NOMO-1 (cell line): ENCODE measurements around the gene ADAMTS2.

Experiments used
- DNase-seq, 2 experiments: peaks; one replicate each; lab custom pipeline; 2025; ENCODE audit not compliant: unreplicated experiment in 2 of 2; lab: John Stamatoyannopoulos, UW

Gene ADAMTS2

GRCh38 chr5:179152144-179152895, 192.9 kb downstream of the ADAMTS2 start:
- no peak for DNase-seq

GRCh38 chr5:179151286-179152118, 193.8 kb downstream of the ADAMTS2 start:
- DNase-seq: no peak

DNA sequence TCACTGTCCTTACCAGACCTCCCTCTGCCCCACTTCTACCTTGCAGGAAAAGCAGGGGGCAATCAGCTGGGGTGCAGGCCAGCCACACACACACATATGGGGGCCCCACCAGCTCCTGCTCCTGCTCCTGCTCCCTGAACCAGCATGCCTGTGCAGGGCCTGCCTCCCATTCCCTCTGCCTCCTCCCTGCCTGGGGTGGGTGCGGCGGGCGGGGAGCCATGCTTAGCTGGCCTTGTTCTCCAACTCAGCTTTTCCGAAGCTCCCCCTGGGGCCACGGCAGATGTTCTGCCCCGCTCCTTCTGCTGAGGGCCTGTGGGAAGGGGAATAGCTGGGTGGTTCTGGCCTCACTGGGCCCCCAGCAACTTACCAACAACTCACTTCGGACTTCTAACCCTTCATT, 195.2 kb downstream of the ADAMTS2 start:
- no peak for DNase-seq

GRCh38 chr5:179149278-179149677, 196.0 kb downstream of the ADAMTS2 start:
- no peak for DNase-seq

- no peak for DNase-seq
These were observed 196.5 kb downstream of the ADAMTS2 start for GRCh38 chr5:179148703-179149170.

- DNase-seq: no peak
These were observed 197.1 kb downstream of the ADAMTS2 start for GRCh38 chr5:179147991-179148702.

- no peak for DNase-seq
These were observed 199.0 kb downstream of the ADAMTS2 start for GRCh38 chr5:179146277-179146676.

DNA sequence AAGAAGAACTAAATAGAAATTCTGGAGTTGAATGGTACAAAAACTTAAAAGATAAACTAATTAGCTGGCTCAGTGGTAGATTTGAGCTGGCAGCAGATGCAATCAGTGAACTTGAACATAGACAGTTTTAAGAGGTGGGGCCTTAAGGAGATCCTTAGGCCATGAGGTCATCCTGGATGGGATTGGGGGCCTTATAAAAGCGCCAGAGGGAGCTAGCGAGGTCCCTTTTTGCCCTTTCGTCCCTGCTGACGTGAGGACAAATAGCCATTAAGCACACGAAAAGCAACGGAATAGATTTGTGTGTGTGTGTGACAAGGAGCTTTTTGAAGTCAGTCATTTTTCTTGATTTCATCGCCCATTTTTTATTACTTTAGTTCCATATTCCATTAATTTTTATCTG, 201.8 kb downstream of the ADAMTS2 start:
- DNase-seq: no peak

DNA sequence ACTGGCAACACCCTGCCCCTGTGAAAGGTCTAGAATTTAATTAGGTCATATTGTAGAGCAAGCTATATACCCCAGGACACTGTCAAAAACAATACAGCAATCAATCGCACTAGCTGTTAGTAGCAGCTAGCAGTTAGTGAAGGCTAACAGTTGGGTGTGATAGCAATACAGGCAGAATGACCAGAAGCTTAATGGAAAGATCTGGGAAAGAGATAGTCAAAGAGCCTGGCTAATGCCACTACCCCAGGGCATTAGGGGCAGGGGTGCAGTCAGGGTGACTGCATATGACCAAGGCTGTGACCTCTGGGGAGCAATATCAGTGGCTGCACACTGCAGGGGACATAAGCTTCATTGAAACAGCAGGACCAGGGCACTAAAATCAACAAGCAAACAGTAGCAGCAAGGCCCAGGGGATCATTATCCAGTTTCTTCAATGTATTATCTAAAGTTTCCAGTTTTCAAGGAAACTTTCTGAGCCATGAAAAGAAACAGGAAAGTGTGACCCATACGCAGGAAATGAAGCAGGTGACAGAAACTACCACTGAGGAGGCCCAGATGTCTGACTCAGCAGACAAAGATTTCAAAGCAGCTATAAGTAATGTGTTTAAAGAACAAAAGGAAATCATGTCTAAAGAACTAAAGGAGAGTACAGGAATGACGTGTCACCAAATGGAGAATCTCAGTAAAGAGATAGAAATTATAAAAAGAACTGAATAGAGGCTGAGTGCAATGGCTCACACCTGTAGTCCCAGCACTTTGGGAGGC, 202.6 kb downstream of the ADAMTS2 start:
- no peak for DNase-seq

GRCh38 chr5:179141867-179142266, 203.4 kb downstream of the ADAMTS2 start:
- no peak for DNase-seq

DNA sequence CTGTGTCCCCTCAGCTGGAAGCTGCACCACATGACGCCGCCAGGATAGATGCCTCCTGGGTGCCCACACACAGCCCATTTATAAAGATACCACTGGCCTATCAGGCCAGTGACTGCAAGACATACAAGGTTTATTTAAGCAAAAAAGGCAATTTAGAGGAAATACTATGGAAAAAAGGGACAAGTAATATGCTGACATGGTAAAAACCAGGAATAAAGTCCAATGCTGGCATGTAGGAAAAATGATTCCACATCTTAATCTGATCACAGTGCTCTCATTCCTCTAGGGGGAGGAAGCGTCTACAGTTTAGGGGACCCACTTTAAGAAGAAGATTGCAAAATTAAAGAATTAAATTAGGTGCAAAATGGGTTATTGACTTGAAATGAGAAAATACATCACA, 205.0 kb downstream of the ADAMTS2 start:
- DNase-seq: no peak

DNA sequence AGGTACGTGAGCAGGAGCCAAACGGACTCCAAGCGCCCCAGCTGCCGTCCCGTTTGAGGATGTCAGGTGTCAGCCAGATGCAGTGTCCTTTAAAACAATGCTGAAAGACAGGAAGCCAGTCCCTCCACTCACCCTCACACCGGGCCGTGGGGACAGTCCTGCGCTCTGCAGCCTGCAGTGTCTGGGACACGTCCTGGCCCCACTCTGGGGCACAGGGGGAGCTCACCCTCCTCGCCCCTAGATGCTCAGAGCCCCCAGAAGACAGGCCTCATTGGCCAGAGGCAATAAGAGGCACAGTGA, 205.4 kb downstream of the ADAMTS2 start:
- DNase-seq: no peak

DNA sequence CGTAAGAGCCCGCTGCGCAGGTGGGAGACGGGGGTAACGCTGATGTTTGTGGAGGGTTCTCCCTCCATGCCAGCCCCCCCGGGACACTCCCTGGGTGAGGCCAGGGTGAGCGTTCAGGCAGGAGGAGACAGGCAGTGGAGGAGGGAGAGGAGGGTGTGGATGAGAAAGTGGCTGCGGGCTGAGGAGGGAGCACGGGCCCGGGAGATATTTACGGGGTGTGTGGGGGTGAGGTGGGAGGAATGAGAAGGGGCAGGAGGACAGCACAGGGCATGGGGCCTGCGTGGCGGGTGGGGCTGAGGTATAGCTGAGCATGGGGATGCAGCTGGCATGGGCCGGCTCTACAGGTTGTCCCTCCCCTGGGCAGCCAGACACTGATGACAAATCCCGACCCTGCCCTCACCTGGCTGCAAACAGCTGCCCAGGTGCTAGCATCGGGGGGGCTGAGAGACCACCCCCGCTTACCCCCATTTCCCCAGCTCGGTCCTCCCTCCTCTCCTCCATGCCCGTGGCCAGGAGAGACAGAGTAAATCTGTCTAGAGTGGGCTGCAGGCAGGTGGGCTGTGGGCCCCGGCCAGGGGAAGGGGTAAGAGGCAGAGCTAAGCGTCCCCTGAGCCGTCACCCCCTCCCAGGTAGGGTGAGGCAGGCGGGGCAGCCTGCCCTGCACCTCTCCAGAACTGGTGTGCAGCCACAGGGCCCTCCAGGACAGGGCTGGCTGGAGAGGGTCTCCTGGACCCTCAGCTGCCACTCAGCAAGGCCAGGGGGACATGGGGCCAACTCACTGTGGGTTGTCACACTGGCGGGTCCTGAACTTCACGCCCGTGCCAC, 205.9 kb downstream of the ADAMTS2 start:
- DNase-seq: no peak

DNA sequence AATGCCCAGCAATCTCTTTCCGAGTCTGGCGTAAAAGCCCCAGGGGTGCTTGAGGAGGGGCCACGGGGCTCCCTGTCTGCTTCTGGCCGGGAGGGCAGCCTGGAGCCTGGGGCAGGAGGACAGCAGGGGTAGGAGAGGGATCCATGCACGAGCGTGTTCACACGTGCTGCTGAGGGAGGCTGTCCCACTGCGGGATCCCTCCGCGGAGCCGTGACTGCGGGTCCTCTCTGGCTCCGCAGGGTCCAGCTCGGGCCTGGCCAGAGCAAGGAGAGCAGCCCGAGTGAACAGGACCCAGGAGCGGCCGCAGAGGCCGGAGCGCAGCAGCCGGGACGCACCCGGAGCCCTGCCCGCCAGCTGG, 206.7 kb downstream of the ADAMTS2 start:
- DNase-seq: no peak

- no peak for DNase-seq
These were observed 207.4 kb downstream of the ADAMTS2 start for GRCh38 chr5:179137643-179138567.

GRCh38 chr5:179137016-179137642, 208.1 kb downstream of the ADAMTS2 start:
- DNase-seq: no peak

DNA sequence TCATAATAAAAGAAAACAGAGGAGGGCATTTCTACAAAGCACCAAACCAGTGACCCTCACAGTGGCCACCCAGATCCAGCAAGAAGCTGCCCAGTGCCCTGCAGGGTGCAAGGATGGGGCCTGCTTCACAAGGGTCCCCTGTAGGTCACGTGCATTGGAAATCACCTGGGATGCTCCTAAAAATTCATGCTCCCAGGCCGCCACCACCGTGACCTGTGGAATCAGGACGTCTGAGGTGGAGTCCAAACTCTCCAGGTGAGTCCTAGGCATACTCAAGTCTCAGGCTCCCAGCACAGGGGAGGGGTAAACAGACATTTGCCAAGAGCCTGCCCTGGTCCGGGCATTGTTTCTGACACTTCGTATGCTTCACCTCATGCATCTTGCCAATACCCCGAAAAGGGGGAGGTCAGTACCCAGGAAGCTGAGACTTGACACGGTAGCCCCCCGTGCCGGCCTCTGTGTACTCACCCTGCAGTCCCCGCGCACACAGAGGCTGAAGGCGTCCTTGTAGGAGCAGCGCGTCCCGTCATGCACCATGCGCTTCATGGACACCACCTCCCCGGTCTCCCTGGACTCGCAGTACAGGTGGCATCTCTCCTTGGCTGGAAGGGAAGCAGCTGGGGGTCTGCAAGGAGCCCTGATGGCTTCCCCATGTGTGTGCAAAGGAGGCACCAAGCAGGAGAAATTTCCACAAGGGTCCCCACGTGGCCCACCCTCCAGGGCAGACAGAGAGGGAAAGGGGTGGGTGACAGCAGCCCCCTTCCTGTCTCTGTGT, 209.6 kb downstream of the ADAMTS2 start:
- DNase-seq: no peak

GRCh38 chr5:179135006-179135405, 210.3 kb downstream of the ADAMTS2 start:
- DNase-seq: no peak
